CD4-positive, alpha-beta T cell (primary cell): Measurements from ENCODE around the gene CCSER1. TPM values are rescaled to one million over a fixed set of nuclear protein-coding genes. Genes with fewer than 3 reads are reported as not detected.

Experiments
- ATAC-seq: fragments of 200-7000 bp; cut with Tn5 transposase; one replicate; pipeline ENCODE4 v1.10.0; 2022; ENCODE audit warnings: mild to moderate bottlenecking; ENCODE audit not compliant: poor library complexity
- CTCF ChIA-PET: fragments of 350-600 bp; sonication (Branson Sonifier 250); formaldehyde crosslinking; loops from one replicate; lab custom pipeline; 2021; ENCODE audit warnings: antibody characterized with exemption, inconsistent platforms; lab: Charles Lee
- POLR2A ChIA-PET: fragments of 350-600 bp; sonication (Branson Sonifier 250); formaldehyde crosslinking; loops from one replicate; lab custom pipeline; 2021; ENCODE audit warnings: antibody characterized with exemption, inconsistent platforms; lab: Charles Lee
- DNase-seq, 14 experiments: peaks; one replicate each; pipeline ENCODE4 v3.0.0-alpha.2; 2013 to 2020; ENCODE audit warnings: mixed read lengths in 2 of 14
- H3K27ac ChIP-seq, 2 donors: one replicate each; pipeline versions ENCODE4 v1.5.1 to v1.7.0; 2013; ENCODE audit warnings: low read length in 2 of 2, low read depth in 1 of 2, mild to moderate bottlenecking in 1 of 2
- H3K27me3 ChIP-seq, 2 experiments: 1 replicate in 1 of 2; 2 replicates in 1 of 2; pipeline versions ENCODE4 v1.6.1 to v1.7.0; 2013; ENCODE audit warnings: low read length in 2 of 2, control low read depth in 1 of 2, mild to moderate bottlenecking in 1 of 2, moderate library complexity in 1 of 2; ENCODE audit not compliant: insufficient read depth in 2 of 2, control insufficient read depth in 1 of 2
- H3K36me3 ChIP-seq: one replicate; pipeline ENCODE4 v1.6.1; 2013; ENCODE audit warnings: low read length, control low read depth; ENCODE audit not compliant: insufficient read depth
- H3K4me1 ChIP-seq: one replicate; pipeline ENCODE4 v1.6.1; 2013; ENCODE audit warnings: low read length, control low read depth; ENCODE audit not compliant: insufficient read depth
- H3K4me3 ChIP-seq: one replicate; pipeline ENCODE4 v1.5.1; 2013; ENCODE audit warnings: mild to moderate bottlenecking, low read length, moderate library complexity
- H3K9me3 ChIP-seq, 2 experiments: 1 replicate in 1 of 2; 2 replicates in 1 of 2; pipeline versions ENCODE4 v1.6.1 to v1.7.0; 2013; ENCODE audit warnings: low read length in 2 of 2, mild to moderate bottlenecking in 2 of 2, control low read depth in 1 of 2, moderate library complexity in 1 of 2; ENCODE audit not compliant: control insufficient read depth in 1 of 2, insufficient read depth in 1 of 2
- H3K27ac Mint-ChIP-seq: one replicate; pipeline ENCODE4 v1.8.0; 2020; ENCODE audit warnings: mixed read lengths
- H3K27me3 Mint-ChIP-seq: one replicate; pipeline ENCODE4 v1.8.0; 2021; ENCODE audit warnings: mixed read lengths
- H3K36me3 Mint-ChIP-seq: one replicate; pipeline ENCODE4 v1.8.0; 2021; ENCODE audit warnings: low read depth, mixed read lengths
- H3K4me1 Mint-ChIP-seq: one replicate; pipeline ENCODE4 v1.8.0; 2021; ENCODE audit warnings: low read depth, mixed read lengths
- H3K4me3 Mint-ChIP-seq: one replicate; pipeline ENCODE4 v1.8.0; 2020; ENCODE audit warnings: mild to moderate bottlenecking, mixed read lengths
- H3K9me3 Mint-ChIP-seq: one replicate; pipeline ENCODE4 v1.8.0; 2020; ENCODE audit warnings: mixed read lengths
- intact Hi-C, 2 experiments: fragments of 100-400 bp; cut with DNase I in 1 of 2; cut with micrococcal nuclease in 1 of 2; formaldehyde crosslinking; loops; one replicate each; pipeline versions ENCODE4 v1.15.1 to v1.9.0; 2023 to 2025; cut with DNase I, micrococcal nuclease
- total RNA-seq, 174 experiments: library from RNA in 2 of 174; stranded (reverse) in 2 of 174; gene quantifications; one replicate each; pipeline ENCODE4 v1.2.3 and lab custom pipeline; 2021 to 2026
- TF ChIP-seq, protein P1 (sequence below): fragments of 200-600 bp; IDR thresholded peaks from one replicate; pipeline ENCODE4 v1.8.0; 2022; ENCODE audit warnings: antibody characterized with exemption, mild to moderate bottlenecking

Gene CCSER1
- total RNA-seq, 2 experiments from 2014 or later, result 0.36 to 0.71 TPM

DNA sequence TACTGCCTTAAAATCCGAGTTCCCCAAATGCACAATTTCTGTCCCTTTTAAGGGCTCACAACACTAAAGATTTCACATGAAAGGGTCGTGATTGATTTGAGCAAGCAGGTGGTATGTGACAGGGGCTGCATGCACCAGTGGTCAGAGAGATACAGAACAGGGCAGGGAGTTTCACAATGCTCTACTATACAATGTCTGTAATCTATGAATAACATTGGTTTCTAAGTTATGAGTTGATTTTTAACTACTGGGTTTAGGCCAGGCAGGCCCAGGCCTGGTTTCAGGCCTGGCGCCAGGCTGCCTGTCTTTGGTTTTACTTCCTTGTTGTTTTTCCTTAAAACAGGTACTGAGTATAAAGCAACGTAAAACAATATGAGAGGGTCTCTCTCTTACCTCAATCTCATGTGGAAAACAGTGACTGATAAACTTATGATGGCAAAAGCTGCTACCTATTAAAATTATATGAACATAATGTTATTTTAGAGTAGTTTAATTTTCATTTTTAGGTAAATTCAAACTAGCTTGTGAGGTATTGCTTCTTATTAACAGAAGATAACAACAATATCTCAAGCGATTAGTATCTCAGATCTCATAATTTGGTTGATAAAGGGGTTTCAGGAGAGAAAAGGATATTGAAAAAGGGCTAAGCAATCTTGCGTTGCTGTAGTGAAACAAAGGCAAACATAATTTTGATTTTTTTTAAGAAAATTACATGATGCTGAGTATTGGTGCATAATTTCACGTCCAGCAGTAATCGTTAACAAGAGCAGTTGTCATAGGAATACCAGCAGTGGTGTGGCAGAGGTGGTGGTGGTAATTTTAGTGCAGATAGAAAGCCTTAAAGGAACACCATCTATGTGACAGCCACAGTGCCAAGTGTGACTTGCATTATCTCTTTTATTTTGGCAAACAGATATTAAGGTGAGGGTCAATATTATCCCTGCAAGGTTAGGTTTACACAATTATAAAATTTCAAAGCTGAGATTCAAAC is 1232.1 kb downstream of the CCSER1 start:
- H3K4me3 Mint-ChIP-seq, result no peak overlapping the region
- no peak overlapping the region for H3K27ac ChIP-seq
- DNase-seq (no peak), ATAC-seq (no peak)
- intact Hi-C loops, result no loop called here
- no peaks in the 10 kb centered on the region for H3K36me3 Mint-ChIP-seq
- no peaks in the 10 kb centered on the region for H3K27me3 Mint-ChIP-seq
- peaks cover 2% of the 10 kb centered on the region for H3K9me3 Mint-ChIP-seq
- no peak overlapping the region for H3K4me3 ChIP-seq
- H3K36me3 ChIP-seq, result no peaks in the 10 kb centered on the region
- H3K4me1 ChIP-seq, result no peaks in the 10 kb centered on the region
- H3K4me1 Mint-ChIP-seq, result no peaks in the 10 kb centered on the region
- CTCF ChIA-PET, result no interaction called here
- POLR2A ChIA-PET, result no interaction called here
- H3K27ac Mint-ChIP-seq, result no peak overlapping the region
- H3K9me3 ChIP-seq, result peaks cover 0 to 12% of the 10 kb centered on the region in 2 experiments
- TF ChIP-seq, protein P1, sequence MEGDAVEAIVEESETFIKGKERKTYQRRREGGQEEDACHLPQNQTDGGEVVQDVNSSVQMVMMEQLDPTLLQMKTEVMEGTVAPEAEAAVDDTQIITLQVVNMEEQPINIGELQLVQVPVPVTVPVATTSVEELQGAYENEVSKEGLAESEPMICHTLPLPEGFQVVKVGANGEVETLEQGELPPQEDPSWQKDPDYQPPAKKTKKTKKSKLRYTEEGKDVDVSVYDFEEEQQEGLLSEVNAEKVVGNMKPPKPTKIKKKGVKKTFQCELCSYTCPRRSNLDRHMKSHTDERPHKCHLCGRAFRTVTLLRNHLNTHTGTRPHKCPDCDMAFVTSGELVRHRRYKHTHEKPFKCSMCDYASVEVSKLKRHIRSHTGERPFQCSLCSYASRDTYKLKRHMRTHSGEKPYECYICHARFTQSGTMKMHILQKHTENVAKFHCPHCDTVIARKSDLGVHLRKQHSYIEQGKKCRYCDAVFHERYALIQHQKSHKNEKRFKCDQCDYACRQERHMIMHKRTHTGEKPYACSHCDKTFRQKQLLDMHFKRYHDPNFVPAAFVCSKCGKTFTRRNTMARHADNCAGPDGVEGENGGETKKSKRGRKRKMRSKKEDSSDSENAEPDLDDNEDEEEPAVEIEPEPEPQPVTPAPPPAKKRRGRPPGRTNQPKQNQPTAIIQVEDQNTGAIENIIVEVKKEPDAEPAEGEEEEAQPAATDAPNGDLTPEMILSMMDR, result no peak
- H3K27me3 ChIP-seq, result no peaks in the 10 kb centered on the region

DNA sequence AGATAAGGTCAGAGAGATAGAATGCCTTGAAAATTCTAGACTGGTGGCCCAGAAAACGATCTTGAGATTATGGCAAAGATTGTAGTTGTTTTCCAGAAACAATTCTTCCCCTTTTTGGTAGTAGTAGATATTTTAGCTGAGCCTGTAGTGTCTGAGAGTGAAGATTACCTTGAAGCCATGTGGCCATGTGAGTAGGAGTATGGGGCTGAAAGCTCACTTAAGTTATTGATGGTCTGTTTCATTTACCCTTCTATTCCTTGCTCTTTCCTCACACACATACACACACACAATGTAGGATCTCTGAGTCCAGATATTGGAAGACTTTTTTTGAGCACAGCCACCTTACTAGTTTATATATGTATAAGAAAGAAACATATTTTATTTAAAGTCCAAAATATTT is 1234.9 kb downstream of the CCSER1 start:
- DNase-seq (no peak), ATAC-seq (no peak)
- Mint-ChIP-seq H3K4me3 (no peak overlapping the region), H3K27me3 (no peaks in the 10 kb centered on the region), H3K36me3 (no peaks in the 10 kb centered on the region), H3K4me1 (no peaks in the 10 kb centered on the region), H3K27ac (no peak overlapping the region), H3K9me3 (peaks cover 2% of the 10 kb centered on the region)
- Histone ChIP-seq H3K4me1 (no peaks in the 10 kb centered on the region), H3K27me3 (no peaks in the 10 kb centered on the region), H3K36me3 (no peaks in the 10 kb centered on the region), H3K9me3 (peaks cover 0 to 11% of the 10 kb centered on the region in 2 experiments), H3K4me3 (no peak overlapping the region), H3K27ac (no peak overlapping the region)
- ChIA-PET CTCF (no interaction called here), POLR2A (no interaction called here)
- intact Hi-C loops, result no loop called here
- TF ChIP-seq, protein P1, result no peak

- POLR2A ChIA-PET, result no interaction called here
Measured at GRCh38 chr4:91366554-91366953, 1239.4 kb downstream of the CCSER1 start.

More at GRCh38 chr4:91366554-91366953, 1239.4 kb downstream of the CCSER1 start:
- Histone ChIP-seq H3K27ac (no peak overlapping the region), H3K4me3 (no peak overlapping the region), H3K4me1 (no peaks in the 10 kb centered on the region), H3K27me3 (no peaks in the 10 kb centered on the region), H3K9me3 (peaks cover 0 to 3% of the 10 kb centered on the region in 2 experiments), H3K36me3 (no peaks in the 10 kb centered on the region)
- no peak for ATAC-seq
- DNase-seq, result no peak
- CTCF ChIA-PET, result no interaction called here
- TF ChIP-seq, protein P1, result no peak
- no peaks in the 10 kb centered on the region for H3K27me3 Mint-ChIP-seq
- no peaks in the 10 kb centered on the region for H3K4me1 Mint-ChIP-seq
- H3K36me3 Mint-ChIP-seq, result no peaks in the 10 kb centered on the region
- H3K4me3 Mint-ChIP-seq, result no peak overlapping the region
- intact Hi-C loops, result no loop called here
- peaks cover 5% of the 10 kb centered on the region for H3K9me3 Mint-ChIP-seq
- H3K27ac Mint-ChIP-seq, result no peak overlapping the region
